NCI-H510A treated with DMSO at 0.1 percent for 48 hours (cell line): ENCODE measurements around the gene DLEU7.

ENCODE experiments used
- DNase-seq: peaks from one replicate; lab custom pipeline; 2025; lab: John Stamatoyannopoulos, UW

The DLEU7 gene

GRCh38 chr13:50843257-50844083, at the start of gene DLEU7:
Gene DLEU7 (minus strand): TSS chr13:50843692. CDS start chr13:50843646, 46 bp downstream.
- no peak for DNase-seq

- DNase-seq = no peak
Measured at GRCh38 chr13:50892210-50892944, 48.9 kb upstream of the DLEU7 start.

- DNase-seq = no peak
Measured at GRCh38 chr13:50891206-50891605, 47.7 kb upstream of the DLEU7 start.

- no peak for DNase-seq
Measured at GRCh38 chr13:50889317-50889716, 45.8 kb upstream of the DLEU7 start.

- DNase-seq = no peak
Measured at GRCh38 chr13:50888362-50888761, 44.9 kb upstream of the DLEU7 start.

- DNase-seq = no peak
Measured at GRCh38 chr13:50887151-50887550, 43.7 kb upstream of the DLEU7 start.

- no peak for DNase-seq
Measured at GRCh38 chr13:50884265-50884664, 40.8 kb upstream of the DLEU7 start.

GRCh38 chr13:50883728-50884127, 40.2 kb upstream of the DLEU7 start:
- DNase-seq = no peak

- DNase-seq = no peak
Measured at GRCh38 chr13:50882816-50883435, 39.4 kb upstream of the DLEU7 start.

- DNase-seq = no peak
Measured at GRCh38 chr13:50873991-50874390, 30.5 kb upstream of the DLEU7 start.

- DNase-seq = no peak
Measured at GRCh38 chr13:50873467-50873866, 30.0 kb upstream of the DLEU7 start.

GRCh38 chr13:50871405-50871804, 27.9 kb upstream of the DLEU7 start:
- no peak for DNase-seq

- DNase-seq = no peak
Measured at GRCh38 chr13:50867637-50867945, 24.1 kb upstream of the DLEU7 start.

- no peak for DNase-seq
Measured at GRCh38 chr13:50866817-50867636, 23.5 kb upstream of the DLEU7 start.

GRCh38 chr13:50864492-50864891, 21.0 kb upstream of the DLEU7 start:
- DNase-seq = no peak

- DNase-seq = no peak
Measured at GRCh38 chr13:50855681-50856080, 12.2 kb upstream of the DLEU7 start.

GRCh38 chr13:50850445-50850844, 7.0 kb upstream of the DLEU7 start:
- DNase-seq = no peak

- no peak for DNase-seq
Measured at GRCh38 chr13:50847501-50847900, 4.0 kb upstream of the DLEU7 start.

- no peak for DNase-seq
Measured at GRCh38 chr13:50846861-50847475, 3.5 kb upstream of the DLEU7 start.

GRCh38 chr13:50845211-50845610, 1.7 kb upstream of the DLEU7 start:
- no peak for DNase-seq

- no peak for DNase-seq
Measured at GRCh38 chr13:50844084-50844875, 788 bp upstream of the DLEU7 start.
